H1 (cell line): ENCODE data around the gene FGF18. TPM values are rescaled to one million over a fixed set of nuclear protein-coding genes. Genes with fewer than 3 reads are reported as not detected.

ENCODE experiments used
- CTCF ChIA-PET: fragments of 300-600 bp; sonication (Branson Sonifier 250); formaldehyde crosslinking; loops from one replicate; lab custom pipeline; 2021; ENCODE audit not compliant: partially characterized antibody; lab: Charles Lee
- POLR2A ChIA-PET: fragments of 300-600 bp; sonication (Branson Sonifier 250); formaldehyde crosslinking; loops from one replicate; lab custom pipeline; 2021; ENCODE audit warnings: inconsistent platforms; ENCODE audit not compliant: partially characterized antibody; lab: Charles Lee
- DNase-seq, 2 experiments: peaks; one replicate each; pipeline versions ENCODE4 v3.0.0 to v3.0.0-alpha.2; 2010 to 2022; ENCODE audit warnings: low spot score in 2 of 2, low read depth in 1 of 2, mixed read lengths in 1 of 2
- FAIRE-seq: peaks from 2 replicates; lab custom pipeline; 2011; peaks lifted over from hg19 to GRCh38; lab: Jason Lieb, UNC
- H2AFZ ChIP-seq: 2 replicates; pipeline ENCODE4 v1.8.1; 2012; ENCODE audit warnings: low read length, inconsistent platforms
- H2AK5ac ChIP-seq: 2 replicates; pipeline ENCODE4 v1.6.1; 2013; ENCODE audit warnings: low read depth, low read length
- H2BK120ac ChIP-seq: replicated peaks from 2 replicates; pipeline ENCODE3; 2013; ENCODE audit warnings: low read depth, low read length, inconsistent platforms
- H2BK12ac ChIP-seq: 2 replicates; pipeline ENCODE4 v1.6.1; 2013; ENCODE audit warnings: low read depth, low read length
- H2BK15ac ChIP-seq: 2 replicates; pipeline ENCODE4 v1.6.1; 2013; ENCODE audit warnings: low read length
- H2BK20ac ChIP-seq: 2 replicates; pipeline ENCODE4 v1.6.1; 2013; ENCODE audit warnings: low read length
- H2BK5ac ChIP-seq: 2 replicates; pipeline ENCODE4 v1.6.1; 2013; ENCODE audit warnings: low read depth, low read length
- H3K14ac ChIP-seq: 2 replicates; pipeline ENCODE4 v1.6.1; 2013; ENCODE audit warnings: inconsistent platforms; ENCODE audit not compliant: insufficient read length
- H3K18ac ChIP-seq: 2 replicates; pipeline ENCODE4 v1.6.1; 2013; ENCODE audit warnings: low read length; ENCODE audit errors: extremely low read depth
- H3K23ac ChIP-seq: 2 replicates; pipeline ENCODE4 v1.6.1; 2013; ENCODE audit warnings: inconsistent platforms; ENCODE audit not compliant: insufficient read length
- H3K23me2 ChIP-seq: 2 replicates; pipeline ENCODE4 v1.6.1; 2013; ENCODE audit warnings: low read depth, low read length
- H3K27ac ChIP-seq: 2 replicates; pipeline ENCODE4 v1.6.1; 2011; ENCODE audit warnings: low read depth, low read length, inconsistent platforms
- H3K27me3 ChIP-seq, 4 experiments: replicated peaks in 1 of 4; 1 replicate in 1 of 4; 2 replicates in 3 of 4; pipeline versions ENCODE4 v1.6.1 to v1.8.1; 2011 to 2013; ENCODE audit warnings: low read length in 3 of 4, mild to moderate bottlenecking in 3 of 4, inconsistent platforms in 2 of 4, mixed read lengths in 2 of 4, moderate library complexity in 1 of 4; ENCODE audit not compliant: control insufficient read depth in 3 of 4, insufficient read depth in 3 of 4; ENCODE audit errors: extremely low read depth in 1 of 4
- H3K36me3 ChIP-seq, 4 experiments: 2 replicates each; pipeline versions ENCODE4 v1.6.1 to v1.8.1; 2011 to 2013; ENCODE audit warnings: mild to moderate bottlenecking in 4 of 4, low read length in 3 of 4, moderate library complexity in 2 of 4, control low read depth in 1 of 4, inconsistent platforms in 1 of 4; ENCODE audit not compliant: insufficient read depth in 4 of 4, control insufficient read depth in 2 of 4
- H3K4ac ChIP-seq: replicated peaks from 2 replicates; pipeline ENCODE3; 2013; ENCODE audit warnings: low read length, low read depth, mixed read lengths, inconsistent platforms; ENCODE audit not compliant: insufficient read length
- H3K4me1 ChIP-seq, 4 experiments: replicated peaks in 1 of 4; 1 replicate in 1 of 4; 2 replicates in 3 of 4; pipeline versions ENCODE4 v1.6.1 to v1.8.1; 2011 to 2013; ENCODE audit warnings: low read length in 3 of 4, inconsistent platforms in 2 of 4, mixed read lengths in 1 of 4; ENCODE audit not compliant: insufficient read depth in 4 of 4, control insufficient read depth in 3 of 4
- H3K4me2 ChIP-seq, 2 experiments: 2 replicates each; pipeline versions ENCODE4 v1.6.1 to v1.8.1; 2011 to 2013; ENCODE audit warnings: low read depth in 2 of 2, low read length in 2 of 2, control low read depth in 1 of 2, inconsistent platforms in 1 of 2, mild to moderate bottlenecking in 1 of 2; ENCODE audit not compliant: insufficient read depth in 1 of 2
- H3K4me3 ChIP-seq, 4 experiments: fragments of 200-600, 300-600 bp in 1 of 4; sonication (generic), shearing (Covaris generic), sonication (Bioruptor Twin) in 1 of 4; 2 replicates each; pipeline versions ENCODE4 v1.5.1 to v1.8.1; 2011 to 2016; ENCODE audit warnings: low read length in 4 of 4, low read depth in 3 of 4, control low read depth in 2 of 4, inconsistent platforms in 2 of 4, mild to moderate bottlenecking in 2 of 4, mixed read lengths in 1 of 4, moderate library complexity in 1 of 4; ENCODE audit not compliant: insufficient read depth in 2 of 4; ENCODE audit errors: extremely low read depth in 1 of 4
- H3K56ac ChIP-seq: replicated peaks from 2 replicates; pipeline ENCODE3; 2013; ENCODE audit warnings: low read depth, mild to moderate bottlenecking, mixed read lengths, low read length, inconsistent platforms; ENCODE audit not compliant: insufficient read length
- H3K79me1 ChIP-seq: 2 replicates; pipeline ENCODE4 v1.6.1; 2013; ENCODE audit warnings: low read depth, low read length, control low read depth
- H3K79me2 ChIP-seq, 2 experiments: 2 replicates each; pipeline versions ENCODE4 v1.6.1 to v1.8.1; 2012 to 2013; ENCODE audit warnings: low read length in 2 of 2, mild to moderate bottlenecking in 2 of 2, inconsistent platforms in 1 of 2; ENCODE audit not compliant: insufficient read depth in 2 of 2, control insufficient read depth in 1 of 2
- H3K9ac ChIP-seq, 4 experiments: replicated peaks in 1 of 4; 1 replicate in 1 of 4; 2 replicates in 3 of 4; pipeline versions ENCODE4 v1.6.1 to v1.8.1; 2011 to 2013; ENCODE audit warnings: low read depth in 3 of 4, low read length in 3 of 4, control low read depth in 2 of 4, mild to moderate bottlenecking in 2 of 4, moderate library complexity in 2 of 4, inconsistent platforms in 1 of 4; ENCODE audit errors: extremely low read depth in 1 of 4
- H3K9me3 ChIP-seq, 2 experiments: 2 replicates each; pipeline versions ENCODE4 v1.6.1 to v1.8.1; 2012 to 2013; ENCODE audit warnings: mild to moderate bottlenecking in 2 of 2, moderate library complexity in 2 of 2, control low read depth in 1 of 2, inconsistent platforms in 1 of 2, low read depth in 1 of 2, low read length in 1 of 2, mixed read lengths in 1 of 2; ENCODE audit not compliant: insufficient read depth in 2 of 2
- H4K20me1 ChIP-seq, 2 experiments: replicated peaks in 1 of 2; 2 replicates each; pipeline versions ENCODE3 to v1.8.1; 2011 to 2013; ENCODE audit warnings: inconsistent platforms in 2 of 2, low read length in 2 of 2, mild to moderate bottlenecking in 1 of 2; ENCODE audit not compliant: insufficient read depth in 2 of 2, control insufficient read depth in 1 of 2
- H4K5ac ChIP-seq: 2 replicates; pipeline ENCODE4 v1.6.1; 2013; ENCODE audit warnings: low read length, low read depth, mixed read lengths, inconsistent platforms; ENCODE audit not compliant: insufficient read length
- H4K8ac ChIP-seq: 2 replicates; pipeline ENCODE4 v1.8.0; 2013; ENCODE audit warnings: mild to moderate bottlenecking, moderate library complexity, low read length, inconsistent platforms; ENCODE audit not compliant: insufficient read depth; ENCODE audit errors: extremely low read depth
- H4K91ac ChIP-seq: replicated peaks from 2 replicates; pipeline ENCODE3; 2013; ENCODE audit warnings: low read length, mixed read lengths, inconsistent platforms; ENCODE audit not compliant: insufficient read length
- ATF2 ChIP-seq: IDR thresholded peaks from 2 replicates; pipeline ENCODE4 v1.6.1; 2012; ENCODE audit warnings: low read length, inconsistent platforms
- POLR2A ChIP-seq, 2 experiments: IDR thresholded peaks; 1 replicate in 1 of 2; 2 replicates in 1 of 2; pipeline ENCODE4 v1.6.1; 2011; ENCODE audit warnings: low read depth in 2 of 2, low read length in 2 of 2, mild to moderate bottlenecking in 2 of 2; ENCODE audit errors: control extremely low read depth in 1 of 2
- POLR2AphosphoS5 ChIP-seq: IDR thresholded peaks from 2 replicates; pipeline ENCODE4 v1.6.1; 2011; ENCODE audit warnings: low read depth, low read length
- RAD21 ChIP-seq, 2 experiments: IDR thresholded peaks in 1 of 2; conservative IDR thresholded peaks in 1 of 2; 2 replicates each; pipeline ENCODE4 v1.6.1; 2011; ENCODE audit warnings: low read depth in 2 of 2, low read length in 2 of 2, improper control_type of control experiment in 1 of 2, inconsistent platforms in 1 of 2, mild to moderate bottlenecking in 1 of 2, moderate library complexity in 1 of 2
- RBBP5 ChIP-seq: IDR thresholded peaks from 2 replicates; pipeline ENCODE4 v1.7.1; 2012; ENCODE audit warnings: low read depth, mild to moderate bottlenecking, inconsistent platforms, low read length, moderate library complexity, borderline replicate concordance
- WGBS, 2 experiments: shearing (Covaris generic) in 1 of 2; methylation state at CpG; one replicate each; pipeline versions ENCODE4 v1.1.6 to v1.1.7; 2013 to 2015; ENCODE audit warnings: low lambda C conversion rate in 2 of 2, mixed read lengths in 2 of 2, inconsistent platforms in 1 of 2, low coverage in 1 of 2, missing lambda C conversion rate in 1 of 2; ENCODE audit not compliant: insufficient replicate concordance in 2 of 2, insufficient coverage in 1 of 2, insufficient read length in 1 of 2; ENCODE audit errors: extremely low coverage in 1 of 2, missing lambda C conversion rate in 1 of 2; 5-methylcytosine and 5-hydroxymethylcytosine counted together
- polyA plus RNA-seq, 7 experiments: library from polyadenylated mRNA; depleted of rRNA in 3 of 7; stranded (reverse) in 5 of 7; unstranded in 2 of 7; fragments of >200 nt in 5 of 7; fragments of 200-250 nt in 2 of 7; gene quantifications; 1 replicate in 5 of 7; 2 replicates in 1 of 7; 4 replicates in 1 of 7; pipeline versions ENCODE4 v1.2.1 to v1.2.3, GENCODE V29; 2011 to 2013; ENCODE audit warnings: missing spikeins in 2 of 7, mixed read lengths in 2 of 7
- total RNA-seq: library from RNA; stranded (reverse); fragmentation: NEBNext Ultra II Directional; extraction: Animal tissue kit (Norgen Biotek cat#: 25700); gene quantifications from 2 replicates; pipeline ENCODE4 v1.2.1, GENCODE V29; 2021

FGF18 gene
- total and polyA plus RNA-seq, 2 of the 8 experiments (the other 6 are each of a cell fraction or from before 2014, with no cell fraction given) = 0.54 to 1.3 TPM

- no peak overlapping the region for H4K91ac ChIP-seq
- no peak overlapping the region for H3K27ac ChIP-seq
- H3K23me2 ChIP-seq = no peaks in the 10 kb centered on the region
- H3K4me1 ChIP-seq = peaks cover 3 to 13% (median 9%) of the 10 kb centered on the region in 4 experiments; a peak in 6 of 7 replicates
- H4K5ac ChIP-seq = no peak overlapping the region
- no peak overlapping the region for H2AK5ac ChIP-seq
- TF ChIP-seq RAD21 (IDR thresholded peaks at IDR 0.05 in 1 of 2, conservative IDR thresholded peaks at IDR 0.05 in 1 of 2; ENCODE audit: low read depth in 2 of 2, low read length in 2 of 2) (no peak), POLR2AphosphoS5 (peak; percentile 26; the same call in 1 of the 2 replicates), POLR2A (IDR thresholded peaks at IDR 0.05; ENCODE audit: control extremely low read depth in 1 of 2, low read depth in 2 of 2, low read length in 2 of 2) (peak in 1 of 2 experiments; percentile 49; a peak in 1 of 3 replicates), ATF2 (0 out of 2 replicates have a peak, but pooled peaks have one; percentile 9), RBBP5 (no peak)
- no peak overlapping the region for H3K56ac ChIP-seq
- H3K79me2 ChIP-seq = peaks cover 86 to 100% of the 10 kb centered on the region in 2 experiments
- H3K36me3 ChIP-seq = peaks cover 51 to 100% (median 92%) of the 10 kb centered on the region in 4 experiments
- POLR2A ChIA-PET = interaction anchor here (1.1 to 20.7 kb wide), 6 partner anchors 7 to 30 kb away, joined by 4 to 626 read pairs (median 15); partner anchors contain the start of genes FGF18 and NPM1
- H3K4me3 ChIP-seq = no peak overlapping the region
- no peaks in the 10 kb centered on the region for H3K9me3 ChIP-seq
- peaks cover 60 to 74% of the 10 kb centered on the region in 2 experiments for H4K20me1 ChIP-seq
- H3K79me1 ChIP-seq = no peaks in the 10 kb centered on the region
- WGBS, 2 experiments = 86% methylated on average over 7 of the region's 7 CpGs; no CpG with 5 or more reads in 1 of the 2 experiments
- H2BK5ac ChIP-seq = no peak overlapping the region
- DNase-seq (no peak), FAIRE-seq (no peak)
- no peak overlapping the region for H3K14ac ChIP-seq
- H3K23ac ChIP-seq = no peak overlapping the region
- H3K4me2 ChIP-seq = peak overlapping the region in 1 of 2 experiments; percentile 10; a peak in 1 of 4 replicates
- no peak overlapping the region for H2BK20ac ChIP-seq
- H3K27me3 ChIP-seq = no peaks in the 10 kb centered on the region
- no peak overlapping the region for H2BK15ac ChIP-seq
- CTCF ChIA-PET = no interaction called here
- H3K18ac ChIP-seq = no peak overlapping the region
- no peak overlapping the region for H2BK120ac ChIP-seq
- no peak overlapping the region for H2AFZ ChIP-seq
- no peak overlapping the region for H2BK12ac ChIP-seq
- no peak overlapping the region for H4K8ac ChIP-seq
- no peak overlapping the region for H3K9ac ChIP-seq
- no peak overlapping the region for H3K4ac ChIP-seq
These were observed 24.4 kb upstream of the FGF18 start for GRCh38 chr5:171395042-171395441.
